Lower leg skin (tissue), 3 donors: ENCODE results near the gene SLC45A2.

Experiments used
- CTCF ChIP-seq, 3 donors: fragments of 450-650 bp; IDR thresholded peaks; one replicate each; pipeline ENCODE4 v1.5.1; 2016; ENCODE audit warnings: antibody characterized with exemption in 3 of 3, mild to moderate bottlenecking in 3 of 3, moderate library complexity in 2 of 3
- POLR2A ChIP-seq, 2 donors: fragments of 450-650 bp; IDR thresholded peaks; one replicate each; pipeline ENCODE4 v1.6.1; 2016 to 2017; ENCODE audit warnings: antibody characterized with exemption in 2 of 2, mild to moderate bottlenecking in 1 of 2, moderate library complexity in 1 of 2

- no peak for TF ChIP-seq CTCF (IDR thresholded peaks at IDR 0.05)
- no peak for TF ChIP-seq POLR2A (IDR thresholded peaks at IDR 0.05)
These were observed 59.2 kb downstream of the SLC45A2 start for GRCh38 chr5:33925278-33925677.
